ENCODE results near the gene BIN2.
A peak's percentile ranks its signal among the peaks of the same experiment; 100 is the strongest.
"Not testable (repeated sequence)": the region's sequence is repeated elsewhere in the genome, so short reads cannot be mapped to it uniquely, and the experiment has no call there.

BIN2 gene

GRCh38 chr12:51345681-51346080 is 21.7 kb upstream of the BIN2 start:
- ATAC-seq (no peak), DNase-seq (no peak)

GRCh38 chr12:51343201-51343600 is 19.2 kb upstream of the BIN2 start:
- DNase-seq: no peak
- no peak for ATAC-seq

- ATAC-seq (peak; percentile 20), DNase-seq (no peak)
Observed at GRCh38 chr12:51342416-51342815, 18.4 kb upstream of the BIN2 start.

- peak; percentile 71 for DNase-seq
Observed at GRCh38 chr12:51341251-51342007, 17.5 kb upstream of the BIN2 start.

GRCh38 chr12:51339750-51340149 is 15.8 kb upstream of the BIN2 start:
- no peak for ATAC-seq
- no peak for DNase-seq

More at GRCh38 chr12:51341251-51342007, 17.5 kb upstream of the BIN2 start:
- peak; percentile 75 for ATAC-seq

GRCh38 chr12:51337336-51337735 is 13.4 kb upstream of the BIN2 start:
- not testable (repeated sequence) for DNase-seq, ATAC-seq

- DNase-seq (no peak), ATAC-seq (no peak)
Observed at GRCh38 chr12:51335931-51336330, 12.0 kb upstream of the BIN2 start.

GRCh38 chr12:51334764-51335163 is 10.8 kb upstream of the BIN2 start:
- ATAC-seq: no peak
- DNase-seq: no peak

GRCh38 chr12:51333536-51333935 is 9.6 kb upstream of the BIN2 start:
- ATAC-seq (no peak), DNase-seq (no peak)

GRCh38 chr12:51330186-51330585 is 6.2 kb upstream of the BIN2 start:
- no peak for DNase-seq

GRCh38 chr12:51329742-51330141 is 5.8 kb upstream of the BIN2 start:
- no peak for DNase-seq
- no peak for ATAC-seq

More at GRCh38 chr12:51330186-51330585, 6.2 kb upstream of the BIN2 start:
- no peak for ATAC-seq

- DNase-seq (no peak), ATAC-seq (no peak)
Observed at GRCh38 chr12:51328587-51328986, 4.6 kb upstream of the BIN2 start.

- ATAC-seq (no peak), DNase-seq (no peak)
Observed at GRCh38 chr12:51326698-51327439, 2.9 kb upstream of the BIN2 start.

- DNase-seq: no peak
- ATAC-seq: no peak
Observed at GRCh38 chr12:51324953-51325352, 979 bp upstream of the BIN2 start.

GRCh38 chr12:51323317-51323960 is 535 bp downstream of the BIN2 start:
- DNase-seq: peak; percentile 66
- peak; percentile 61 for ATAC-seq

- ATAC-seq (peak; percentile 50), DNase-seq (peak; percentile 57)
Observed at GRCh38 chr12:51322452-51322851, 1.5 kb downstream of the BIN2 start.

GRCh38 chr12:51321882-51322281 is 2.1 kb downstream of the BIN2 start:
- DNase-seq (no peak), ATAC-seq (no peak)

GRCh38 chr12:51320695-51321320 is 3.2 kb downstream of the BIN2 start:
- no peak for ATAC-seq

GRCh38 chr12:51320311-51320694 is 3.7 kb downstream of the BIN2 start:
- no peak for DNase-seq
- no peak for ATAC-seq

More at GRCh38 chr12:51320695-51321320, 3.2 kb downstream of the BIN2 start:
- DNase-seq: no peak

- ATAC-seq: no peak
- no peak for DNase-seq
Observed at GRCh38 chr12:51318846-51319599, 5.0 kb downstream of the BIN2 start.

GRCh38 chr12:51318057-51318806 is 5.7 kb downstream of the BIN2 start:
- DNase-seq, ATAC-seq: not testable (repeated sequence)
